GM23338 (cell line): ENCODE results near the gene CSH2.

Experiments
- CREB1 ChIP-seq: fragments of 250-450 bp; sonication (Bioruptor Pico); IDR thresholded peaks from 2 replicates; pipeline ENCODE4 v1.5.0; 2020; ENCODE audit warnings: low read depth, mild to moderate bottlenecking, moderate library complexity
- CTCF ChIP-seq, 2 experiments: fragments of 200-600 bp in 1 of 2; sonication (generic) in 1 of 2; conservative IDR thresholded peaks; 2 replicates each; pipeline versions ENCODE4 v1.5.1 to v1.6.1; 2016 to 2017; ENCODE audit warnings: antibody characterized with exemption in 2 of 2, low read depth in 2 of 2, mild to moderate bottlenecking in 2 of 2, moderate library complexity in 1 of 2
- ETS1 ChIP-seq: IDR thresholded peaks from 2 replicates; pipeline ENCODE4 v1.6.1; 2016; ENCODE audit warnings: antibody characterized with exemption
- EZH2 ChIP-seq: fragments of 200-600 bp; sonication (generic); IDR thresholded peaks from one replicate; pipeline ENCODE4 v1.8.0; 2017; ENCODE audit warnings: antibody characterized with exemption, mild to moderate bottlenecking, low read depth; ENCODE audit not compliant: unreplicated experiment
- EZH2phosphoT487 ChIP-seq: fragments of 200-600 bp; sonication (generic); IDR thresholded peaks from one replicate; pipeline ENCODE4 v1.8.1; 2018; ENCODE audit warnings: antibody characterized with exemption; ENCODE audit not compliant: unreplicated experiment
- POLR2AphosphoS5 ChIP-seq: IDR thresholded peaks from 2 replicates; pipeline ENCODE4 v1.6.1; 2016; ENCODE audit warnings: antibody characterized with exemption, low read depth
- REST ChIP-seq: IDR thresholded peaks from one replicate; pipeline ENCODE4 v1.6.1; 2018; ENCODE audit warnings: antibody characterized with exemption; ENCODE audit not compliant: unreplicated experiment
- ZNF331 ChIP-seq: fragments of 250-450 bp; sonication (Bioruptor Pico); IDR thresholded peaks from 2 replicates; pipeline ENCODE4 v1.5.0; 2020; ENCODE audit warnings: low read depth, mild to moderate bottlenecking, moderate library complexity
- ZNF462 ChIP-seq: fragments of 250-450 bp; sonication (Bioruptor Pico); IDR thresholded peaks from 2 replicates; pipeline ENCODE4 v1.5.0; 2020; ENCODE audit warnings: mild to moderate bottlenecking, moderate library complexity

GRCh38 chr17:63911041-63911635, 37.7 kb upstream of the CSH2 start, which contains the start of gene CSHL1:
- TF ChIP-seq CTCF (conservative IDR thresholded peaks at IDR 0.05; ENCODE audit: low read depth in 2 of 2) (no peak), POLR2AphosphoS5 (no peak), ETS1 (no peak), EZH2 (no peak), ZNF462 (CRISPR knock-in tag) (no peak), REST (no peak), CREB1 (CRISPR knock-in tag) (no peak), ZNF331 (CRISPR knock-in tag) (no peak), EZH2phosphoT487 (no peak)
